ENCODE data around the gene LRMDA.

Gene LRMDA

GRCh38 chr10:76333796-76334195 is 902.4 kb downstream of the LRMDA start:
- DNase-seq (ENCODE audit: low read depth in 2 of 2): no peak

- DNase-seq (ENCODE audit: low read depth in 2 of 2): no peak
Observed at GRCh38 chr10:76334255-76334654, 902.8 kb downstream of the LRMDA start.

- no peak for DNase-seq (ENCODE audit: low read depth in 2 of 2)
Observed at GRCh38 chr10:76336213-76336963, 905.0 kb downstream of the LRMDA start.

- DNase-seq (ENCODE audit: low read depth in 2 of 2): no peak
Observed at GRCh38 chr10:76337641-76338040, 906.2 kb downstream of the LRMDA start.

GRCh38 chr10:76338187-76338586 is 906.8 kb downstream of the LRMDA start:
- no peak for DNase-seq (ENCODE audit: low read depth in 2 of 2)

- no peak for DNase-seq (ENCODE audit: low read depth in 2 of 2)
Observed at GRCh38 chr10:76341740-76342139, 910.3 kb downstream of the LRMDA start.

- no peak for DNase-seq (ENCODE audit: low read depth in 2 of 2)
Observed at GRCh38 chr10:76342996-76343395, 911.6 kb downstream of the LRMDA start.

GRCh38 chr10:76347832-76348231 is 916.4 kb downstream of the LRMDA start:
- no peak for DNase-seq (ENCODE audit: low read depth in 2 of 2)

GRCh38 chr10:76350583-76350982 is 919.2 kb downstream of the LRMDA start:
- no peak for DNase-seq (ENCODE audit: low read depth in 2 of 2)

- DNase-seq (ENCODE audit: low read depth in 2 of 2): no peak
Observed at GRCh38 chr10:76352300-76352699, 920.9 kb downstream of the LRMDA start.

- no peak for DNase-seq (ENCODE audit: low read depth in 2 of 2)
Observed at GRCh38 chr10:76353237-76353851, 921.9 kb downstream of the LRMDA start.

GRCh38 chr10:76354212-76354738 is 922.9 kb downstream of the LRMDA start:
- DNase-seq (ENCODE audit: low read depth in 2 of 2): no peak

GRCh38 chr10:76354921-76355320 is 923.5 kb downstream of the LRMDA start:
- no peak for DNase-seq (ENCODE audit: low read depth in 2 of 2)

- DNase-seq (ENCODE audit: low read depth in 2 of 2): no peak
Observed at GRCh38 chr10:76356557-76356956, 925.1 kb downstream of the LRMDA start.

GRCh38 chr10:76357726-76358415 is 926.4 kb downstream of the LRMDA start:
- no peak for DNase-seq (ENCODE audit: low read depth in 2 of 2)

- no peak for DNase-seq (ENCODE audit: low read depth in 2 of 2)
Observed at GRCh38 chr10:76358743-76359395, 927.4 kb downstream of the LRMDA start.

GRCh38 chr10:76375761-76376160 is 944.3 kb downstream of the LRMDA start:
- DNase-seq (ENCODE audit: low read depth in 2 of 2): no peak

GRCh38 chr10:76382381-76382851 is 951.0 kb downstream of the LRMDA start:
- DNase-seq (ENCODE audit: low read depth in 2 of 2): no peak

- no peak for DNase-seq (ENCODE audit: low read depth in 2 of 2)
Observed at GRCh38 chr10:76388321-76389023, 957.0 kb downstream of the LRMDA start.

GRCh38 chr10:76393875-76394706 is 962.7 kb downstream of the LRMDA start:
- no peak for DNase-seq (ENCODE audit: low read depth in 2 of 2)

GRCh38 chr10:76394707-76395042 is 963.3 kb downstream of the LRMDA start:
- no peak for DNase-seq (ENCODE audit: low read depth in 2 of 2)
